Heart left ventricle (tissue), 16 donors: Measurements from ENCODE around the gene GNAO1. TPM values are rescaled to one million over a fixed set of nuclear protein-coding genes. Genes with fewer than 3 reads are reported as not detected.

Experiments used
- ATAC-seq, 4 donors: fragments of 200-7000 bp; cut with Tn5 transposase; one replicate each; pipeline ENCODE4 v1.9.1; 2020 to 2022; ENCODE audit warnings: moderate library complexity in 4 of 4, mild to moderate bottlenecking in 3 of 4, moderate number of reproducible peaks in 1 of 4
- DNase-seq, 5 donors: peaks; one replicate each; pipeline ENCODE4 v3.0.0-alpha.2; 2020
- H3K27ac ChIP-seq, 12 donors: fragments of 200-600 bp; sonication (generic) in 4 of 12; one replicate each; pipeline versions ENCODE4 v1.5.0 to v1.8.0; 2016 to 2022; ENCODE audit warnings: mild to moderate bottlenecking in 2 of 12
- H3K27me3 ChIP-seq, 9 donors: fragments of 200-600 bp; sonication (generic) in 2 of 9; one replicate each; pipeline versions ENCODE4 v1.5.1 to v1.8.0; 2016 to 2022; ENCODE audit warnings: mild to moderate bottlenecking in 3 of 9
- H3K36me3 ChIP-seq, 9 donors: fragments of 200-600 bp; sonication (generic) in 2 of 9; one replicate each; pipeline versions ENCODE4 v1.5.0 to v1.8.0; 2018 to 2022; ENCODE audit warnings: mild to moderate bottlenecking in 2 of 9
- H3K4me1 ChIP-seq, 12 donors: fragments of 200-600 bp; sonication (generic) in 4 of 12; one replicate each; pipeline versions ENCODE4 v1.5.0 to v1.8.0; 2016 to 2022; ENCODE audit warnings: mild to moderate bottlenecking in 3 of 12
- H3K4me3 ChIP-seq, 12 donors: fragments of 200-600 bp; sonication (generic) in 4 of 12; one replicate each; pipeline versions ENCODE4 v1.5.0 to v1.8.0; 2017 to 2022; ENCODE audit warnings: mild to moderate bottlenecking in 9 of 12, moderate library complexity in 4 of 12
- H3K9me3 ChIP-seq, 12 donors: fragments of 200-600 bp; sonication (generic) in 4 of 12; one replicate each; pipeline versions ENCODE4 v1.5.0 to v1.8.0; 2016 to 2022; ENCODE audit warnings: mild to moderate bottlenecking in 1 of 12
- CTCF ChIP-seq, 12 donors: fragments of 200-600 bp; sonication (generic) in 4 of 12; IDR thresholded peaks; one replicate each; pipeline versions ENCODE4 v1.5.0 to v1.8.0; 2018 to 2022; ENCODE audit warnings: antibody characterized with exemption in 12 of 12, mild to moderate bottlenecking in 5 of 12
- POLR2A ChIP-seq, 2 donors: fragments of 450-650 bp; IDR thresholded peaks; one replicate each; pipeline ENCODE4 v1.6.1; 2017; ENCODE audit warnings: antibody characterized with exemption in 2 of 2, mild to moderate bottlenecking in 2 of 2, moderate library complexity in 2 of 2
- WGBS, 4 donors: extraction: QIAGEN DNeasy Blood & Tissue Kit in 2 of 4; methylation state at CpG; one replicate each; pipeline versions ENCODE4 v1.1.5 to v1.1.7; 2013 to 2018; 5-methylcytosine and 5-hydroxymethylcytosine counted together
- intact Hi-C, 10 donors: fragments of 100-400 bp; cut with DNase I; formaldehyde crosslinking; loops; one replicate each; pipeline versions ENCODE4 v1.11.1 to v1.14.2; 2022
- polyA plus RNA-seq, 2 donors: library from polyadenylated mRNA; stranded (reverse); fragments of 200-250 nt; gene quantifications; one replicate each; pipeline ENCODE4 v1.2.3, GENCODE V29; 2013
- total RNA-seq, 9 donors: library from RNA; depleted of rRNA in 2 of 9; stranded (reverse); fragments of >200 nt in 2 of 9; fragmentation: NEBNext Ultra II Directional in 3 of 9; extraction: Animal tissue kit (Norgen Biotek cat#: 25700) in 3 of 9; gene quantifications; one replicate each; pipeline versions ENCODE4 v1.1.0 to v1.2.4, GENCODE V29; 2016 to 2023
- donor health status: ischemic (EF 13 %, LVEDD 7.1; RV severe dilation, severe dysfunction).
- donor health status: healthy with polysubstance abuse.
- donor health status: DM: no; HTN: yes; CAD: no.
- donor health status: DM: no; HTN: no; CAD: no.
- donor health status: ischemic (EF 25% LVEDD 6.9; RV normal size, moderate dysfunction).
- donor health status: ischemic (EF 25% LVEDD 5.7; RV mildly dilated, moderate dysfunction).
- donor health status: healthy.
- donor health status: DM: yes; HTN: yes; CAD: no.
- donor health status: ischemic (EF 35%, LVEDD 5.7; RV mildly dilated, moderate dysfunction).
- donor health status: nonischemic (EF 11% LVEDD 7.7; RV severe dilation, severe dysfunction).
- donor health status: DM: yes; HTN: yes; CAD: no.
- donor health status: PGD.
- donor health status: ischemic (EF 29% LVEDD 5.4; RV normal size, mild dysfunction).
- donor health status: nonischemic (EF 23%, LVEDD 6.1; RV moderate dilation, normal function).

GNAO1 gene
- total and polyA plus RNA-seq, 11 donors: 1.4 to 26.8 (median 12.0) TPM

GRCh38 chr16:56277075-56277474 lies 85.8 kb downstream of the GNAO1 start:
- Histone ChIP-seq H3K4me1 (peaks cover 0 to 11% (median 2%) of the 10 kb centered on the region in 12 donors), H3K27me3 (no peaks in the 10 kb centered on the region), H3K27ac (peak overlapping the region in 1 of 12 donors; percentile 56), H3K36me3 (no peaks in the 10 kb centered on the region), H3K4me3 (no peak overlapping the region), H3K9me3 (peaks cover 0 to 8% (median 0%) of the 10 kb centered on the region in 12 donors)
- TF ChIP-seq POLR2A (IDR thresholded peaks at IDR 0.05): no peak
- peak in 3 of 12 donors; percentile 9 to 14 (median 9) for TF ChIP-seq CTCF (IDR thresholded peaks at IDR 0.05)
- ATAC-seq: no peak
- no peak for DNase-seq
- 61 to 87% (median 81%) methylated on average over 5 of the region's 5 CpGs for WGBS, 4 donors
- intact Hi-C loops: no loop called here

GRCh38 chr16:56278196-56278855 lies 87.0 kb downstream of the GNAO1 start:
- Histone ChIP-seq H3K9me3 (peaks cover 0 to 8% (median 0%) of the 10 kb centered on the region in 12 donors), H3K4me1 (peaks cover 0 to 11% (median 0%) of the 10 kb centered on the region in 12 donors), H3K27me3 (no peaks in the 10 kb centered on the region), H3K36me3 (no peaks in the 10 kb centered on the region), H3K27ac (no peak overlapping the region), H3K4me3 (peak overlapping the region in 1 of 12 donors; percentile 7)
- no peak for DNase-seq
- intact Hi-C loops: no loop called here
- ATAC-seq: no peak
- no peak for TF ChIP-seq POLR2A (IDR thresholded peaks at IDR 0.05)
- no peak for TF ChIP-seq CTCF (IDR thresholded peaks at IDR 0.05)
- 86 to 96% (median 91%) methylated on average over 9 of the region's 9 CpGs for WGBS, 4 donors

GRCh38 chr16:56279132-56279531 lies 87.8 kb downstream of the GNAO1 start:
- no peak overlapping the region for H3K27ac ChIP-seq
- WGBS, 4 donors: 81 to 92% (median 87%) methylated on average over 8 of the region's 8 CpGs
- TF ChIP-seq POLR2A (IDR thresholded peaks at IDR 0.05) (no peak), CTCF (IDR thresholded peaks at IDR 0.05) (no peak)

GRCh38 chr16:56279914-56280313 lies 88.6 kb downstream of the GNAO1 start:
- Histone ChIP-seq H3K36me3 (no peaks in the 10 kb centered on the region), H3K27ac (no peak overlapping the region), H3K4me1 (peaks cover 0 to 11% (median 0%) of the 10 kb centered on the region in 12 donors), H3K9me3 (no peaks in the 10 kb centered on the region), H3K27me3 (no peaks in the 10 kb centered on the region), H3K4me3 (no peak overlapping the region)
- 95 to 97% (median 97%) methylated on average over 2 of the region's 2 CpGs for WGBS, 4 donors
- ATAC-seq (no peak), DNase-seq (no peak)
- intact Hi-C loops: no loop called here
- no peak for TF ChIP-seq CTCF (IDR thresholded peaks at IDR 0.05)
- no peak for TF ChIP-seq POLR2A (IDR thresholded peaks at IDR 0.05)

More at GRCh38 chr16:56279132-56279531, 87.8 kb downstream of the GNAO1 start:
- peaks cover 0 to 7% (median 0%) of the 10 kb centered on the region in 12 donors for H3K9me3 ChIP-seq
- DNase-seq: no peak
- H3K36me3 ChIP-seq: no peaks in the 10 kb centered on the region
- intact Hi-C loops: no loop called here
- no peak for ATAC-seq
- H3K27me3 ChIP-seq: no peaks in the 10 kb centered on the region
- H3K4me1 ChIP-seq: peaks cover 0 to 11% (median 0%) of the 10 kb centered on the region in 12 donors
- peak overlapping the region in 1 of 12 donors; percentile 7 for H3K4me3 ChIP-seq
